ENCODE data around the gene CD6.
A peak's percentile ranks its signal among the peaks of the same experiment; 100 is the strongest.

Gene CD6

DNA sequence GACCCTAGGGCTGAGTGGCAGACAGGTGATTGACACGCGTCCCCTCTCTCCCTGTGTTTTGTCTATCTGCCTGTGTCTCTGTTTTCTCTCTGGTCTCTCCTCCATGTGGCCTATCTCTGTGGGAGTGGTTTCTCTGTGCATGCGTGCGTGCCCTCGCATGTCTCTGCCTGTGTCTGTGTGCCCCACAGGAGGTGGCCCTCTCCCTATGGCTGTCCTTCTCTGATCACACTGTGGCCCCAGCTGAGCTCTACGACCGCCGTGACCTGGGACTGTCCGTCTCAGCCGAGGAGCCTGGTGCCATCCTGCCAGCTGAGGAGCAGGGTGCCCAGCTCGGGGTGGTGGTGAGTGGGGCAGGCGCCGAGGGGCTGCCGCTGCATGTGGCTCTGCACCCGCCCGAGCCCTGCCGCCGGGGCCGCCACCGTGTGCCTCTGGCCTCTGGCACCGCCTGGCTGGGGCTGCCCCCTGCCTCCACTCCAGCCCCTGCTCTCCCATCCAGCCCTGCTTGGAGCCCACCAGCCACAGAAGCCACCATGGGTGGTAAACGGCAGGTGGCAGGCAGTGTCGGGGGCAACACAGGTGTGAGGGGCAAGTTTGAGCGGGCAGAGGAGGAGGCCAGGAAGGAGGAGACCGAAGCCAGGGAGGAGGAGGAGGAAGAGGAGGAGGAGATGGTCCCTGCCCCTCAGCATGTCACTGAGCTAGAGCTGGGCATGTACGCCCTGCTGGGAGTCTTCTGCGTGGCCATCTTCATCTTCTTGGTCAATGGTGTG is 35.6 kb upstream of the CD6 start:
- no peak for DNase-seq

DNA sequence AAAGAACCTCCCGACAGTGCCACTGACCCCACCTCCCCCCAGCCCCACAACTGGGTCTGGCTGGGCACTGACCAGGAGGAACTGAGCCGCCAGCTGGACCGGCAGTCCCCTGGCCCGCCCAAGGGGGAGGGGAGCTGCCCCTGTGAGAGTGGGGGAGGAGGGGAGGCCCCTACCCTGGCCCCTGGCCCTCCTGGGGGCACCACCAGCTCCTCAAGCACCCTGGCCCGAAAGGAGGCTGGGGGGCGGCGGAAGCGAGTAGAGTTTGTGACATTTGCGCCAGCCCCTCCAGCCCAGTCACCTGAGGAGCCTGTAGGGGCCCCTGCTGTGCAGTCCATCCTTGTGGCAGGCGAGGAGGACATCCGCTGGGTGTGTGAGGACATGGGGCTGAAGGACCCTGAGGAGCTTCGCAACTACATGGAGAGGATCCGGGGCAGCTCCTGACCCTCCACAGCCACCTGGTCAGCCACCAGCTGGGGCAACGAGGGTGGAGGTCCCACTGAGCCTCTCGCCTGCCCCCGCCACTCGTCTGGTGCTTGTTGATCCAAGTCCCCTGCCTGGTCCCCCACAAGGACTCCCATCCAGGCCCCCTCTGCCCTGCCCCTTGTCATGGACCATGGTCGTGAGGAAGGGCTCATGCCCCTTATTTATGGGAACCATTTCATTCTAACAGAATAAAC is 34.9 kb upstream of the CD6 start:
- DNase-seq = no peak

DNA sequence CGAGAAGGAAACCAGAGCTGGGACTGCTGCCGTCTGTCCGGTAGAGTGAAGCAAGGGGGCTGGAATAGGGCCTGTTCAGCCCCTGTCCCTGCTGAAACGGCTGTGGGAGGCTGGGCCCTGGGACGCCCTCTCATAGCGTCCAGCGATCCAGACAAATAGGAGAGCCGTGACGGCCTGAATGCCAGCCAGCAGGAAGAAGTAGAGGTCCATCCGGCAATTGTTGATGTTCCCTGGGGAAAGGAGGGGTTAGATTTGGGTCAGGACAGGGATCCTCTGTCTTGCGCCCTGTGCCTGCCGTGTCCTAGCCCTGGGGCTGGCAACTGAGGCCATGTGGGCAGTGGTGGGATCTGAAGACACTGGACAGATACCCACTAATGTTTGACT is 34.3 kb upstream of the CD6 start:
- DNase-seq = no peak

DNA sequence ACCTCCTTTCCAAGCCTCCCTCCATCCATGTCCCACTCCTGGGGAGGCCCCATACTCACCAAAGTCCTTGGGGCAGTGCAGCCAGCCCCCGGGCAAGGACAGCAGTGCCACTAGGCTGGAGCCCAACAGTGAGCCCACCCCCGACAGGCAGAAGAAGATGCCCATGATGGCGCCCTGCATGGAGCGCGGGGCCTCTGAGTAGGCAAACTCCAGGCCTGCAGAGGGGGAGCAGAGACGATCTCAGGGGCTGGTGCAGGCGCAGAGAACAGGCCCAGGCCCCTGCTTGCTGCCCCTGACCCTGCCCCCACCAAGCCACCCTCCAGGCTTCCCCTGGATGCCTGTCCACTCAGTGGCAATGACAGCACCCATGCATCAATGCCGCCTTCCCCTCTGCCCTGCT is 33.7 kb upstream of the CD6 start:
- DNase-seq = no peak

DNA sequence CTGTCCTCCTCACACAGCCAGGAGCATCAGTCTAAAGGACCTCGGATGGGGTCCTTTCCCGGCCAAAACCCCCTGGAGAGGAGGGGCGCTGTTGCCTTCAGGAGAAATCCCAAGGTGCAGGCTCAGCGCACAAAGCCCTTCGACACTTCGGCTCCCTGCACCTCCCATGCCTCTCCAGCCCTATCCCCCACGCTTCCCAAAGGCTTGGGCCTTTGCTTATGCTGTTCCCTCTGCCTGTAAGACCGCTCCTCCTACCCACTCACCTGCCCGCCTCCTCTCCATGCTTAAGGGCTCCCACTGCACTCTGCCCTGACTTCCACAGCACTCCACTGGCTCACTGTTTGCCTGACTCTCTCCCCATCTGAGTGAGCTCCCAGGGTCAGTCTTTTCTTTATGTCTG is 33.0 kb upstream of the CD6 start:
- no peak for DNase-seq

DNA sequence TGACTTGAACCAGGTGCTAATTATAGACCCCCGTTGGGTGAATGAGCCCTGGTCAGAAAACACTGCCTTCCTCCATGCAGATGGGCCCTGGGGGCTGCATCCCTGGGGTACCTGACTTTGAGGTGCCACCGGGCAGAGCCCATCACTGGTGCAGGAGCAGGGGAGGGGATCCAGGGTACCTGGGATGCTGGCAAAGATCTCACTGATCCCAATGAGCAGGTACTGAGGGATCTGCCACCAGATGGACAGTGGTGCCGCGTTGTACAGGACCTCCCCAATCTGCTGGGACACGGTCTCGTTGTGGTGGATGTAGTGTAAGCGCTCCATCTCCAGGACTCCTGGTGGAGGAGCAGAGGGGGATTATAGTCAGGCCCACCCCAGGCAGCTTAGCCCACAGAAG is 32.2 kb upstream of the CD6 start:
- DNase-seq = no peak

DNA sequence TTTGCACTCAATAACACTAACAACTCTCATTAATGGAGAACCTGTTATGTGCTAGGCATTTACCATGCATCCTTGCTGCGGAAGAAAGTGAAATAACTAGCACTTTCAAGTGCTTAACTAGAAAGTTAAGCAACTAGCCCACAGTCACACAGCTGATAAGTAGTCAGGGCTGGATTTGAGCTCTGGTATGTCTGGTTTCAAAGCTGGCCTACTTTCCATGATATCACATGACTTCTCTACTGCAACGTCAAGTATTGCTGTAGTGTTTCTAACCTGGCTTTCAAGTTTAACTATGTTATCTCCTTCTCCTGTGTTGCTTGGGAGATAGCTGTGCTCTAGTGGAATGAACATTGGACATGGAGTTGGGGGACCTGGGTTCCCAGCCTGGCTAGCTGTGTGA is 31.6 kb upstream of the CD6 start:
- no peak for DNase-seq

DNA sequence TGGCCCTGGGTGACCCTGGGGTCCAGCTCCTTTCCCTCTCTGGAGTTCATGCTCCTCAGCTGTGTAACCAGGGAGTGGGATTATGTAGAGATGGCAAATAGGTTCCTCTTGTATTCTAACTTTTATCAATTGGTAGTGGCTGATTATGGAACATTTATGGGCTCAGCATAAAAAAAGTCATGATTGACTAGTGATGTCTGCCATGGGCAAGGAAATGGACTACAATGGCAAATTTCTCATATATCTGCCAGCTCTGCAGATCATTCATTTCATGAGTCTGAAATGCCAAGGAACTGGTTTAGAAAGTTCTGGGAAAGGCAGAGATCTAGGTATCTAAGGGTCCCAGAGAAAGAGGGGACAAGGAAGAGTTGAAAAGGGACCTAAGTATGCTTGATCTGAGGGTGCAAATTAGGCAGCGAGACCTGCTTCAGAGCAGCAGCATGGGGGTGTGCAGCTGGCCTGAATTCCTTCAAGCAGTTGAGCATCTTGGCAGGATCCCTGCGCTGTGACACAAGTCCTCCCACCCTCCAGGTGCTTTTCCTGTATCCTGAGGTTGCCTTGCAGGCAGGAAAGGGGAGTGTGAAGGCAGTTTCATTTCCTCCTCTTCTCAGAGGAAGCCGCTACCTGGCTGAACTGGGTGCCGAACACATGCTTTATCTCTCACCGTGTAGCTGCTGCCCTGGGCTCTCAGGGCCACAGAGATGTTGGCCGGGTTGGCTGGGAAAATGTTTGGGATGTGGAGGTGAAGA is 29.9 kb upstream of the CD6 start:
- DNase-seq = no peak

DNA sequence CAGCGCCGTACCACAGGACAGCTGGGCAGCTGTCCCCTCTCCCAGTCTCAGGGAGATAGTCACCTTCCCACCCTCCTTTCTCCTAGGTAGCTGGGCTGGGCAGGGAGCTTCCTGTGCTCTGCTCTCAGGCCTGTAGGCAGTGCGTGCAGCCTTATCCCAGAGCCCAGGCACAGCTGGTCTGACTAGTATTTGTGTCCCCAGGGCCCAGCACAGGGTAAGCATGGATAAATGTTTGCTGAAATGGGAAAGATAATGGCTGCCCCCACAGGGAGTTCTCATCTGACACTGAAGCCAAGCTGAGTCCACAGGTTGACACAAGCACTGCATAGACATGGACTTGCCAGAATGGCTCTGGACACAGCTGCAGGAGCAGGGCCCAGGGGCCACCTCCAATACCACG is 29.3 kb upstream of the CD6 start:
- DNase-seq = no peak

DNA sequence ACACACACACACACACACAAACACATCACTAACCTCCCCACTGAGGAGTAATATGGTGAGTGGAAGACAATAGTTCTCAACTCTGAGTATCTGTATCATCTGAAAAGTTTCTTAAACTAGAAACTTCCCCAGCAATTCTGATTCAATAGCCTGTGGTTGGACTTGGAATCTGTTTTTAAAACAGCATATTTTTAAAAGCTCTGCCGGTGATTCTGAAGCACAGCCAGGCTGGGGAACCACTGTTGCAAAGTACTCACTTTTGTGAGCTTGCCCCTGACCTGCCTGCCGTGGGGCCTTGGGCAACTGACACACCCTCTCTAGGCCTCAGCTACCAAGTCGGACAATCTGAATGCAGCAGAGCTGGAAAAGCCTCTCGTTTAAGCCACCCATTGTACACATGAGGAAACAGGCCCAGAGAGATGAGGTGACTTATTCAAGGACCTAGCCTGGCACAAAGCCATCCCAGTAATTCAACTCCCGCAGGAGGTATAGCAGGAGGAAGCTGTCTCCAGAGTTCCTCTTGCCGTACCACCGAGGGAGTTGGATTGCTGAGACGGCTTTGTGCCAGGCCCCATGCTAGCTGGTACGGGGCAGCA is 28.4 kb upstream of the CD6 start:
- no peak for DNase-seq

DNA sequence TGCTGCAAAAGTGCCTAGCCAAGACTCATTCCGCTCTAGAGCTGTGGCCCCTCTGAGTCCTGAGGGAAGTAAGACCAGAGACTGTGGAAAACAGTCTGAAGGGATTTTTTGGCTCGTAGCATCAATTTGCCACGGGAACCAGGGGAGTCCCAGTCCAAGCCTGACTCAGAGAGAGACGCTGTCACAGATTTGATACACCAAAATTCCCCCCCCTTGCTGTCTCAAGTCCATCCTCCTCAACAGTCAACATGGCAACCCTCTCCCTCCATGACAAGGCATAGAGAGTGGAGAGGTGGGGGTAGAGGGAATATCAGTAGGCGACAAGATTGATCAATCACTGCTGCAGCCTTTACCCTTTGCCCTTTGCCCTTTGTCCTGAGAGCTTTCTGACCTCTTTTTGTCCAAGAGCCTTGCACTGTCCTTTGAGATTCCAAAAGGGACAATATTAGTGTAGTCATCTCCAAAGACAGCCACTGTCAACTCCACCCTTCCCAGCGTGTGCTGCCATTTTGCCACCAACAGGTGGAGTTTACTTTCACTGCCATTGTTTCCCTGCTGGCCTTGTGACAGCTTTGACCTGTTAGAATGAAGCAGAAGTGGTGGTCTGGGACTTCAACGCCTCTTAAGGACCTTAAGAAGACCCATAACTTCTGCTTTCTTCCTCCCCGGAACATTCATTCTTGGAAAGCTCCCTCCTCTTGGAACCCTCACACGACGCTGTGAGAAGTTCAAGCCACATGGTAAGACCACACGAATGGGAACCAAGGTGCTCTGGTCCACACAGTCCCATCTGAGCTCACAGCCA is 26.8 kb upstream of the CD6 start:
- no peak for DNase-seq

DNA sequence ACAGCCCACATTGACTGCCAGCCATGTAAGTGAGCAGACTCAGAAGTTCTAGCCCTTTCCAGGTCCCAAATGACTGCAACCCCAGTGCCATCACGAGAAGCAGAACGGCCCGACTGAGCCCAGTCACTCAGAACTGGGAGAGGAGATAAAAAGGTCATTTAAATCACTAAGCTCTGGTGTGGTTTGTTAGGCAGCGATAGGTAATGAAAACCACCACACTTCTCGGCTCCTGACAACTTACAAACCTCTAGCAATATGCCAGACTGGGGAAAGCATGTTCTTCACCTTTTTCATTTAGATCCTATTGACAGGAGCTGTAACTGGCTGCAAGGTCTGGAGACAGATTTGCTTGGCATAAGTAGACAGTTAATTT is 26.2 kb upstream of the CD6 start:
- DNase-seq = no peak

DNA sequence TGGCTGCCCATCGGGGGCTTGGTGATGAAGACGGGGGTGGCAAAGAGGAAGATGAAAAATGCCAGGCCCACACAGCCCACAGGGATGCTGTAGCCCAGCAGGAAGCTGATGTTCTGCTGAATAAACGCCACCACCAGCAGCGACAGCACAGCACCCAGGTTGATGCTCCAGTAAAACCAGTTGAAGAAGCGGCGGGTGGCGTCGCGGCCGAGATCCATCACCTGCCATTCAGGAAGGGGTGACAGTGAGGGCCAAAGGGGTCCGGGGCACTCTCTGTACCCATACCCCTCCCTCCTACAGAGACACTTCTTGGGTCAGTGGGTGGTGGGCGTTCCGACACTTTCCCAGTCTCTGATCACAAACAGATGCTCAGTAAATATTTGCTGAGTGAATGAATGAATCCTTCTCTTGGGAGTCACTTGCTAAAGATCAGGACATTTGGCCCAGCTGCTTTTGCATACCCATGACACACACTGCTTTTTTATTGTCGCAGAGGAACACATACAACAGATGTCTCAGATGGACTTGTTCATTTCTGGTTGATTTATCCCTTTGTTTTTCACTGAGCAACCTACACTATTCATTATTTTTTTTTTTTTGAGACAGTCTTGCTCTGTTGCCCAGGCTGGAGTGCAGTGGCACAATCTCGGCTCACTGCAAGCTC is 24.7 kb upstream of the CD6 start:
- no peak for DNase-seq

DNA sequence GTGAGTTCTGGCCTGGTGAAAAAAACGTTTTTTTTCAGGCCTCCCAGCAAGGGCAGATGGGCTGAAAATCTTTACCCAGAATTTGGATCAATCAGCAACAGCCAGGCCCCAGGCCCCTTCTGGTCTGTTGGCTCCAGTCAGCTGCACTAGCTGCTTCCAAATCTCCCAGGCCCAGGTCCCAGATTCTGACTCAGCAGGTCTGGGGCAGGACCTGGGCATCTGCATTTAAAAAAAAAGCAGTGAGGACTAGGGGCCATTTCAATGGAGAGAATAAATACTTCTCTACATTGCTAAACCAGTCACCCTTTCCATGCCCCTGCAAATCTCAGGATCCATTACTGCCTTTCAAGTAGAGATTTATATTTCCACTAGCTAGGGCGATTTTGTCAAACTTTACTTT is 23.8 kb upstream of the CD6 start:
- no peak for DNase-seq

DNA sequence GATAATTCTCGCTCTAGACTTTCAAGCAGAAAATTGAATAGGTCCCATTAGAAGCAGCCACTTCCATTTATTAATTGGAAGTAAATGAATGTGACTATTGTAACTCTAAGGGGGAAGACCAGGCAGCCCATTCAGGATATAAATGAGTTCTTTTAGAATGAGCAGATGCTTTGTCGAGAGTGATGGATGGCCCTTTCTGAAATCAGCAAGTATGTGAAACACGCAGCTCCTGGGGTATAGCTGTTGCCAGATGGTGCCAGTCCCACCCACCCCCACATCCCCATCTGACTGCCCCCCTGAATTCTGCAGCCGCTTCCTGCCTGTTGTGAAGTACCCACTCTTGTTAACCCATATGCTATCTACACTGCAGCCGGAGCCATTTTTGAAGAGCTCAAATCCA is 23.2 kb upstream of the CD6 start:
- DNase-seq = no peak

DNA sequence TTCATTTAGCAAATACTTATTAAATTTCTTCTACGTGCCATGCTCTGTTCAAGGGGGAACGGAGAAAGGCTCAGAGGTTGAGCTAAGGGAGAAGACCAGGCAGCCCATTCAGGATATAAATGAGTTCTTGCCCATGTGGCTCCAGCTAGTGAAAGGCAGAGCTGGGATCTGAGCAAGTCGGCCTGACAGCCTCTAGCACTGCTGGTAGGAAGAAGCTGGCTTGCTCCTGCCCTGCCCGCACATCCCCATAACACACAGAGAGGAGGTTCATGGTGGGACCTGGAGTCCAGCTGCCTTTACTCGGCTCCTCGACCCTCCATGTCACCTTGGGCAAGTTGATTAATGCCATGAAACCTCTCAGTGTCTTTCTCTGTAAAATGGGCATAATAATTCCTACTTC is 21.5 kb upstream of the CD6 start:
- no peak for DNase-seq

DNA sequence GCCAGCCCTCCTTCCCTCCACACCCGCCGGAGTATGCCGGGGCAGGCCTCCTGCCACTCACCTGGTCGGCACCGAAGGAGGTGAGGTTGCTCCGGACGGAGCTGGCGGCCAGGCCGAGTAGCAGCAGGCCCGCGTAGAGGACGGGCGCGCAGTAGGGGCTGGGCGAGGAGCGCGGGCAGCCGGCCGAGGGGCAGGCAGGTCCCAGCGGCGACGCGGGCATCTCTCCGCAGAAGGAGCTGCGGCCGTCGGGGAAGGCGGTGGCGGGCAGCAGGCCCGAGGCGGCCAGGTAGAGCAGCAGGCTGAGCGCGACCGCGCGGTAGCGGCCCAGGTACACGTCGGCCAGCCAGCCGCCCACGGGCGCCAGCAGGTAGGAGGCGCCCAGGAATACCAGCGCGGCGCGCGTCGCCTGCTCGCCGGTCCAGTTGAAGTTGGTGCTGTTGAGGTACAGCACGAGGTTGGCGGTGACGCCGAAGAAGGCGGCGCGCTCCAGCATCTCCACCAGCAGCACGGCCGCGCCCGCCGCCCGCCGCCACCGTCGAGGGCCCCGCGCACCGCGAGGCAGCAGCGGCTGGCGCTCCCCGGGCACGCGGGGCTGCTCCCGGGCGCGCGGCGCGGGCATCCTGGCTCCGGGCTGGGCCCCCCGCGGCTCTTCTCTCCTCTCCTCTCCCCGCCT is 20.4 kb upstream of the CD6 start:
- DNase-seq = no peak

DNA sequence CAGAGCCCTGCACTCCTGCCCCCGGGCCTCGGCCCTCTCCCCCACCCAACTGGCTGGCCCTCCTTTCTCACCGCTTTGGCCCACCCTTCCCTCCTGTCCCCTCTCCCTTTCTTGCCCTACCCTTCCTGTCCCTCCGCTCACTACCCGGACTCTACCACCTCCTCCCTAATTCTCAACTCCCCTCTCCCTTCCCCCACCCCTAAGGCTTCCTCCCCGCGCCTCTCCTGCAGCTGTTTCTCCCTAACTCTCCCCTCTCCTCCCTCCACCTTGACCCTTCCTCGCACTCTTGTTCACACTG is 19.9 kb upstream of the CD6 start:
- no peak for DNase-seq

DNA sequence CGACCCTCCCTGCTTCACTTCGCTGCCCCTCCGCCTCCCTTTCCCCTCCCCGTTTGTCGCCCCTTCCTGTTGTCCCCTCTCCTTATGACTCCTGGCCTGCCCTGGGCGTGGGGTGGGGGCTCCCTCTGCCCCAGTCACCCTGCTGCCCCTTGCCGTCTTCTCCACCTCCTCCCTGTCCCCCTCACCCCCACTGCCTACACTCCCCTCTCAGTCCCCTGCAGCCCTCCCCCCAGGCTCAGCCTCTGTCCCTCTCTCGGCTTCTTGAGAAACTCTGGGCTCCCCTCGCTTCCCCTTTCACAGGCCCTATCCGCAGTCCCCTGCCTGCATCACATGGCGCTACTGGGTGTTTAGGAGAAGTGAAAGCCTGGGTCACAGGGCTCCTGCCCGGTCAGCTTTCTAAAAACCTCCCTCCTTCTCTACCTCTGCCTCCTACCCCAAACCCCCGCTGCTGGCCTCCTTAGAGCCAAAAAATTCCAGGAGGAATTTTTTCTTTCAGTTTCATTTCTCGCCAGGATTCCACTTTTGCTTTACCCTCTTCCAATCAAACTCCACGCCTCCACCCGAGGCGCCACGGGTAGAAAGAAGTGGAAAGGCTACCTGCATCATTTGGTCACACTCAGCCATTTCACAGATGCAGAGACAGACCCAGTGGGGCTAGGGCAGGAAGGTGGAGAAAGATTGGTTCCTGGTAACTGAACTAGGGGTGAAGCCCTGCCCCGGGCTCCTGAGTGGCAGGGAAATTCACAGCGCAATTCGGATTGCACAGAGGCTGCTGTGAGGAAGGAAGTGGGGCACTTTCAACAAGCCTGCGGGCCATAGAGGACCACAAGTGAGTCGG is 19.4 kb upstream of the CD6 start, which contains the start of gene SLC15A3:
TSS of gene SLC15A3 (minus strand) at position 273 of the 838 bp plus-strand sequence. CDS start 625 bp downstream, outside the sequence.
- peak; percentile 64 for DNase-seq

DNA sequence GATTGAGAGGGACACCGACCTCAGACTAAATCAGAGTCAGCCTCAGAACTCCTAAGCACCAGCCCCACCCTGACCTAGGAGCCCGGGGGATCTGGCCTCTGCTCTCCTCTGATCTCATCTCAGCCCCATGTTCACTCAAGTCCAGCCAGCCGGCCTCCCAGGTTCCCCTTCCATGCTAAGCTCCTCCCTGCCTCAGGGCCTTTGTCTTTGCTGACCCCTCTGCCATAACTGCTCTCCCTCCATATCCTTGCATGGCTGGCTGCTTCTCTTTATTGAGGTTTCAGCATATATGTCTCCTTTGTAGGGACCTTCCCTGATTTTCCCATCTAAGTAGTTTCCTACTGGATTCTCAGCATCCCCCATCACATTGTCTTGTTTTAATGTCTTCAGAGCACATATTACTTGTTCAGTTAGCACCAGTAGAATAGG is 18.7 kb upstream of the CD6 start:
- DNase-seq = no peak

DNA sequence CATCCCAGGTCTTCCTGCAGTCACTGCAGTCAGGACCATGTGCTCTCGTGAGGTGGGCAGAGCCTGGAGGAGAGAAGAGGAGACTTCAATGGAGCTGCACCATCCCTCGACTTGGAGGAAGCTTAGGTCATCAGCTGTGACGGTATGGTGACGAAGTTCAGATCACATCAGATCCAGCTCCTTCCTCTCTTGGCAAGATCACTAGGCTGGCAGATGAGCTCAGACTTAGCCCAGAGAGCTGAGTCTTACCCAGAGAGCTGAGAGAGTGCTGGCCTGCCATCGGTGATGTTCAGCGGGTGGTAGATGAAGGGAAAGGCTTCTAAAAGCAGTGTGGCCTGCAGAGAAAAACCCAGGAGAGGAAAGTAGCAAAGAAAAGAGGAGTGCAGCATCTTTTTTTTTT is 17.7 kb upstream of the CD6 start:
- DNase-seq = no peak
